Gastrocnemius medialis (tissue), 4 donors: ENCODE data around the gene USP19. TPM values are rescaled to one million over a fixed set of nuclear protein-coding genes. Genes with fewer than 3 reads are reported as not detected.
A peak's percentile ranks its signal among the peaks of the same experiment; 100 is the strongest.

ENCODE experiments used
- ATAC-seq, 2 donors: fragments of 150-250 bp; one replicate each; pipeline ENCODE4 v1.9.1; 2016
- DNase-seq, 2 donors: peaks; one replicate each; pipeline ENCODE4 v3.0.0-alpha.2; 2019
- H3K27ac ChIP-seq, 4 donors: fragments of 200-600 bp; sonication (generic); 1 replicate in 1 of 4; 2 replicates in 3 of 4; pipeline ENCODE4 v1.5.1; 2016 to 2018; ENCODE audit warnings: mild to moderate bottlenecking in 2 of 4, moderate library complexity in 1 of 4
- H3K27me3 ChIP-seq, 3 donors: fragments of 200-600 bp; sonication (generic) in 2 of 3; 1 replicate in 1 of 3; 2 replicates in 2 of 3; pipeline versions ENCODE4 v1.5.1 to v1.6.0; 2016 to 2019; ENCODE audit warnings: mild to moderate bottlenecking in 1 of 3, moderate library complexity in 1 of 3
- H3K36me3 ChIP-seq, 2 donors: fragments of 200-600 bp; sonication (generic) in 1 of 2; one replicate each; pipeline ENCODE4 v1.5.1; 2017 to 2018
- H3K4me1 ChIP-seq, 2 donors: fragments of 200-600 bp; sonication (generic) in 1 of 2; one replicate each; pipeline ENCODE4 v1.5.1; 2016 to 2017; ENCODE audit warnings: mild to moderate bottlenecking in 2 of 2
- H3K4me3 ChIP-seq, 4 donors: fragments of 200-600 bp; sonication (generic) in 3 of 4; 1 replicate in 1 of 4; 2 replicates in 3 of 4; pipeline ENCODE4 v1.5.1; 2016 to 2019; ENCODE audit warnings: mild to moderate bottlenecking in 2 of 4
- H3K9me3 ChIP-seq, 3 donors: fragments of 200-600 bp; sonication (generic) in 2 of 3; 1 replicate in 1 of 3; 2 replicates in 2 of 3; pipeline ENCODE4 v1.5.1; 2016 to 2019
- POLR2A ChIP-seq, 2 donors: fragments of 450-650 bp; IDR thresholded peaks; one replicate each; pipeline ENCODE4 v1.6.1; 2017; ENCODE audit warnings: antibody characterized with exemption in 2 of 2, mild to moderate bottlenecking in 2 of 2, moderate library complexity in 2 of 2
- in situ Hi-C, 4 donors: fragments of 200-750 bp; cut with MboI; loops; one replicate each; pipeline versions ENCODE4 v1.15.0 to v1.8.0; 2017; ENCODE audit warnings: low sequenced_read_pairs in 4 of 4
- intact Hi-C: fragments of 100-400 bp; cut with DNase I; formaldehyde crosslinking; loops from one replicate; pipeline ENCODE4 v1.15.1; 2023; ENCODE audit warnings: low total_unique reads
- total RNA-seq, 4 donors: library from RNA; depleted of rRNA; stranded (reverse); fragments of >200 nt; gene quantifications; one replicate each; pipeline versions ENCODE4 v1.1.0 to v1.2.3, GENCODE V29; 2016
- TF ChIP-seq, protein P1 (sequence below), 5 experiments: fragments of 450-650 bp in 3 of 5; fragments of 200-600 bp in 2 of 5; sonication (generic) in 2 of 5; IDR thresholded peaks in 4 of 5; conservative IDR thresholded peaks in 1 of 5; 1 replicate in 4 of 5; 2 replicates in 1 of 5; pipeline ENCODE4 v1.5.1; 2016 to 2019; ENCODE audit warnings: antibody characterized with exemption in 5 of 5, mild to moderate bottlenecking in 3 of 5, moderate library complexity in 3 of 5

USP19 gene, protein sequence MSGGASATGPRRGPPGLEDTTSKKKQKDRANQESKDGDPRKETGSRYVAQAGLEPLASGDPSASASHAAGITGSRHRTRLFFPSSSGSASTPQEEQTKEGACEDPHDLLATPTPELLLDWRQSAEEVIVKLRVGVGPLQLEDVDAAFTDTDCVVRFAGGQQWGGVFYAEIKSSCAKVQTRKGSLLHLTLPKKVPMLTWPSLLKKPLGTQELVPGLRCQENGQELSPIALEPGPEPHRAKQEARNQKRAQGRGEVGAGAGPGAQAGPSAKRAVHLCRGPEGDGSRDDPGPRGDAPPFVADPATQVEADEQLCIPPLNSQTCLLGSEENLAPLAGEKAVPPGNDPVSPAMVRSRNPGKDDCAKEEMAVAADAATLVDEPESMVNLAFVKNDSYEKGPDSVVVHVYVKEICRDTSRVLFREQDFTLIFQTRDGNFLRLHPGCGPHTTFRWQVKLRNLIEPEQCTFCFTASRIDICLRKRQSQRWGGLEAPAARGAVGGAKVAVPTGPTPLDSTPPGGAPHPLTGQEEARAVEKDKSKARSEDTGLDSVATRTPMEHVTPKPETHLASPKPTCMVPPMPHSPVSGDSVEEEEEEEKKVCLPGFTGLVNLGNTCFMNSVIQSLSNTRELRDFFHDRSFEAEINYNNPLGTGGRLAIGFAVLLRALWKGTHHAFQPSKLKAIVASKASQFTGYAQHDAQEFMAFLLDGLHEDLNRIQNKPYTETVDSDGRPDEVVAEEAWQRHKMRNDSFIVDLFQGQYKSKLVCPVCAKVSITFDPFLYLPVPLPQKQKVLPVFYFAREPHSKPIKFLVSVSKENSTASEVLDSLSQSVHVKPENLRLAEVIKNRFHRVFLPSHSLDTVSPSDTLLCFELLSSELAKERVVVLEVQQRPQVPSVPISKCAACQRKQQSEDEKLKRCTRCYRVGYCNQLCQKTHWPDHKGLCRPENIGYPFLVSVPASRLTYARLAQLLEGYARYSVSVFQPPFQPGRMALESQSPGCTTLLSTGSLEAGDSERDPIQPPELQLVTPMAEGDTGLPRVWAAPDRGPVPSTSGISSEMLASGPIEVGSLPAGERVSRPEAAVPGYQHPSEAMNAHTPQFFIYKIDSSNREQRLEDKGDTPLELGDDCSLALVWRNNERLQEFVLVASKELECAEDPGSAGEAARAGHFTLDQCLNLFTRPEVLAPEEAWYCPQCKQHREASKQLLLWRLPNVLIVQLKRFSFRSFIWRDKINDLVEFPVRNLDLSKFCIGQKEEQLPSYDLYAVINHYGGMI (N-terminal part only)
- 100 to 1,000 TPM; 100 to 188 (median 128) TPM for total RNA-seq

DNA sequence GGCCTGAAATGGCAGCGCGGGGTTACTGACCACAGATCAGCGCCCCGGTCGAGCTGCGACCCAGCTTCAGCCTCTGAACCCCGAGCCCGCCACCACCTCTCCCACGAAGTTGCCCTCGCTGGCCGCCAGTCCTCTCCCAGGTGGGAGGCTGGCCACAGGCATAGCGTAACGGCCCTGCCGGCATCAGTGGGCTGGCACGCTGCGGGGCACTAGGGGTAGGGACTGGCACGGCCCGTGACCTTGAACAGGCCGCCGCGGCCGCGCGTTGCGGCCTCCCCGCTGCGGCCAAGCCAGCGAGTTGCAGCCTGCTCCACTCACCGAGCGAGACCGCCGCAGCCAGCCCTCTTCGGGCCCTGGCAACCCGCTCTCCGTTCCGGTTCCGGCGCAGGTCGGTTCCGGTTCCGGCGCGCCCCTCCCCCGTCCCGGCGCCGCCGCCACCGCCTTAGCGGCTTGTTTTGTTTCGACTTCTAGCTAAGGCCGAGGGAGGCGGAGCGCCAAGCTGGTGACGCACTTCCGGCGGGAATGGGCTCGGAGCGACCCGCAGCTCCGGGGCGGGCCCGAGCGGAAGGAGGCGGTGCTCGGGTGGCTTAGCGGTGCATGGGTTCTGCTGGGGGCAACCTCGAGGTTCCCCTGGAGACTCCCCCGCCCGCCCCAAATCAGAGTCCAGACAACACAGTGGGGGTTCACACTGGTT is at the start of gene USP19:
USP19 (minus strand) TSS at position 386 of the 694 bp plus-strand sequence. CDS start 1,678 bp downstream, outside the sequence.
- in situ Hi-C loops, result no loop called here
- ATAC-seq (peak; percentile 91 to 93), DNase-seq (peak; percentile 93 to 97)
- TF ChIP-seq, protein P1, sequence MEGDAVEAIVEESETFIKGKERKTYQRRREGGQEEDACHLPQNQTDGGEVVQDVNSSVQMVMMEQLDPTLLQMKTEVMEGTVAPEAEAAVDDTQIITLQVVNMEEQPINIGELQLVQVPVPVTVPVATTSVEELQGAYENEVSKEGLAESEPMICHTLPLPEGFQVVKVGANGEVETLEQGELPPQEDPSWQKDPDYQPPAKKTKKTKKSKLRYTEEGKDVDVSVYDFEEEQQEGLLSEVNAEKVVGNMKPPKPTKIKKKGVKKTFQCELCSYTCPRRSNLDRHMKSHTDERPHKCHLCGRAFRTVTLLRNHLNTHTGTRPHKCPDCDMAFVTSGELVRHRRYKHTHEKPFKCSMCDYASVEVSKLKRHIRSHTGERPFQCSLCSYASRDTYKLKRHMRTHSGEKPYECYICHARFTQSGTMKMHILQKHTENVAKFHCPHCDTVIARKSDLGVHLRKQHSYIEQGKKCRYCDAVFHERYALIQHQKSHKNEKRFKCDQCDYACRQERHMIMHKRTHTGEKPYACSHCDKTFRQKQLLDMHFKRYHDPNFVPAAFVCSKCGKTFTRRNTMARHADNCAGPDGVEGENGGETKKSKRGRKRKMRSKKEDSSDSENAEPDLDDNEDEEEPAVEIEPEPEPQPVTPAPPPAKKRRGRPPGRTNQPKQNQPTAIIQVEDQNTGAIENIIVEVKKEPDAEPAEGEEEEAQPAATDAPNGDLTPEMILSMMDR (IDR thresholded peaks at IDR 0.05 in 4 of 5, conservative IDR thresholded peaks at IDR 0.05 in 1 of 5), result no peak
- TF ChIP-seq POLR2A (IDR thresholded peaks at IDR 0.05), result peak; percentile 86 to 90
- Histone ChIP-seq H3K27me3 (no peaks in the 10 kb centered on the region), H3K9me3 (no peaks in the 10 kb centered on the region), H3K4me1 (peaks cover 16 to 17% of the 10 kb centered on the region in 2 donors), H3K27ac (peak within 1 kb of the TSS; percentile 83 to 99 (median 95)), H3K36me3 (peaks cover 2 to 78% of the 10 kb centered on the region in 2 donors), H3K4me3 (peak within 1 kb of the TSS; percentile 77 to 100 (median 96))
- intact Hi-C loops, result loop anchor here (1.0 kb wide), 3 partner anchors 13 to 26 kb away; partner anchors contain the start of genes LAMB2, QARS1 and QRICH1

DNA sequence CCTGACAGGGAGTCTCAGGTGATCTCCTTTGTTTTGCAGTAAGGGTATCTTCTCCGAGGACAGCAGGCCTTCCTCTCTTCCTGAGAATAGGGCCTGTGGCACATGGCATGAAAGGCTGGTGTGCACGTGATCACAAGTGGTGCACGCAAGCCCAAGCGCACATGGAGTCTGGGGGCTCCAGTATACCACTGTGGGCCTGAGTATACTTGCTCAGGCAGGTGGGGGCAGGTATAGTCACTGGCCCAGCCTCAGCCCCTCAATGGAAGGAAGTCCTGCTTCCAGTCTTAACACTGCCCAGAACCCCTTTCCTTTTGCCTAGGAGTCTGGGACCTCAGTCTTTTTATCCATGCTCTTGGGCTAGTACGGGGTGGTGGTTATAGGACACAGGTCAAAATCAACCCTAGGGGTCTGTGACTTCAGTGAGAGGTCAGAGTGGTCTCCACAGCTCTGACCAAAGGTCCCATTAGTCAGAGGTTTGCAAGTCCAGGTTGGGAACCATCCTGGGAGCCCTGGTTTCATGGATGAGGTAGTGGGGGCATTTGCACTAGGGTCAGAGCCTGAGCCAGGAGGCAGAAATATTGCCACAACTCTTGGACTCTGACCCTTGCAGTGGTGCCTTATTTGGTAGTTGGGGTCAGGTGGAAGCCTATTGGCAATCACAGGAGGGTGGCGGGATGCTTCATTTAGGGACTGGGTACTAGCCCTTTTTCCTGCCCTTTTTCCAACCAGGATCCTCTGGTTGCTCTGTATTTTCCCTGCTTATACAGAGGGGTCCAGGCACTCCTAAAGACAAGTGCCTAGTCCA is 46.3 kb upstream of the USP19 start:
- Histone ChIP-seq H3K4me1 (peaks cover 23 to 32% of the 10 kb centered on the region in 2 donors), H3K27me3 (no peaks in the 10 kb centered on the region), H3K36me3 (peaks cover 0 to 9% of the 10 kb centered on the region in 2 donors), H3K9me3 (no peaks in the 10 kb centered on the region), H3K27ac (peak overlapping the region; percentile 80 to 92 (median 86)), H3K4me3 (peak overlapping the region; percentile 64 to 88 (median 81))
- DNase-seq, result no peak
- TF ChIP-seq, protein P1 (IDR thresholded peaks at IDR 0.05 in 4 of 5, conservative IDR thresholded peaks at IDR 0.05 in 1 of 5), result no peak
- TF ChIP-seq POLR2A (IDR thresholded peaks at IDR 0.05), result no peak
- in situ Hi-C loops, result loop anchor here (10.0 kb wide), 2 partner anchors 278 to 288 kb away; no protein-coding TSS in a partner anchor
- ATAC-seq, result no peak
- intact Hi-C loops, result loop anchor here (1.0 to 5.0 kb wide), 2 partner anchors 75 to 191 kb away; partner anchors contain the start of genes GPX1 and QRICH1

DNA sequence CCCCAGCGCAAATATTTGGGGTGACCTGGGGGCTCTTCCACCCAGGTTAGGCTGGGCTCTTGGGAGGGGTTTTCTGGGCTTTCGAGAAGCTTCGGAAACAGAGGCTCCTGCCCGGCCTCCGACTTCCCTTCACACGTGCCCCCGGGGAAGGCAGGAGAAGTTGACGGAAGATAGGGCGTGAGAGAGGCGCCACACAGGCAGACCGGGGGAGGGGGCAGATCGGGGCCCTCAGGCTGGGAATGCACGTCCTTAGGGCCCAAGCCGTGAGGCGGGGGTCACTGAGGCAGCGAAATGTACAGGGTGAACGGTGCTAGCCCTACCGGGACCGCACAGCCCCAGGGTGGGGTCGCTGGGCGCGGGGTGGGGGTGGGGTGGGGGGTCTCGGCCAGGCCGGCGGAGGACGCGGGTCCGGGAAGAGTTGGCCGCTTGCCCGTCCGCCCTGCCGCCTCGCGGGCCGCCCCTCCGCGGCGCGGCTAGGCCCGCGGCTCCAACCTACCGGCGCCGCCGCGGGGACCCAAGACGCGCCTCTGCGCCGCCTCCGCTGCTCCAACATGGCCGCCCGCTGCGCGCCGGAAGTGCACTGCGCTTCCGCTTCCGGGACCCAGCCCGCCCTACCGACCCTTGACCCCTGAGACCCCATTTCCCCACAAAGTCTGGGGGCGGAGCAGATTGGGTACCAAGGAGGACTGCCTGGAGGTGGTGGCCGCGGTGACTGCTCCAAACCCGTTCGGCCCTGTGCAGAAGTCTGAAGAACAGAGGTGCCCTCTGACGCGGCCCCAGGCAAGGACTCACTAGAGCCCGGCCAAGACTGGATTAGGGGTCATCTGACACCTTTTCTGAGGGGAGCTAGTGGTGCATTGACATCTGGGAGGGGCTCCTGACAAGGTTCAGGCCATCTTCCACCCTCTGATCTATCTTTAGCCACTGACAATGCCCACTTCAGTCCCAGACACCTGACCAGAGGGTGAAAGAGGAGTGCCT is 45.4 kb upstream of the USP19 start, which contains the start of gene CCDC71:
CCDC71 (minus strand) TSS at position 561 of the 981 bp plus-strand sequence. CDS start 2,123 bp downstream, outside the sequence.
- Histone ChIP-seq H3K27me3 (no peaks in the 10 kb centered on the region), H3K4me3 (peak within 1 kb of the TSS; percentile 64 to 88 (median 81)), H3K4me1 (peaks cover 23 to 33% of the 10 kb centered on the region in 2 donors), H3K9me3 (no peaks in the 10 kb centered on the region), H3K36me3 (peaks cover 0 to 9% of the 10 kb centered on the region in 2 donors), H3K27ac (peak within 1 kb of the TSS; percentile 80 to 92 (median 86))
- ATAC-seq (peak; percentile 65 to 68), DNase-seq (peak in 1 of 2 donors; percentile 69)
- in situ Hi-C loops (loop anchor here (10.0 kb wide), 2 partner anchors 279 to 289 kb away; no protein-coding TSS in a partner anchor), intact Hi-C loops (loop anchor here (1.0 to 5.0 kb wide), 2 partner anchors 74 to 192 kb away; partner anchors contain the start of genes GPX1 and QRICH1)
- TF ChIP-seq, protein P1 (IDR thresholded peaks at IDR 0.05 in 4 of 5, conservative IDR thresholded peaks at IDR 0.05 in 1 of 5), result no peak
- TF ChIP-seq POLR2A (IDR thresholded peaks at IDR 0.05), result peak; percentile 54 to 81
